BLaER1 treated with 17β-estradiol and CSF1 and Interleukin-3, amounts not matched to agents 10 nM and 100 nM (cell line): ENCODE measurements around the gene GLUD2.
"Not testable (repeated sequence)": the region's sequence is repeated elsewhere in the genome, so short reads cannot be mapped to it uniquely, and the experiment has no call there.

Source experiments
- H3K27ac ChIP-seq, 11 experiments: shearing (Covaris generic); formaldehyde crosslinking; 2 replicates each; pipeline ENCODE4 v1.8.1; 2022
- H3K27me3 ChIP-seq, 11 experiments: shearing (Covaris generic); formaldehyde crosslinking; 2 replicates each; pipeline ENCODE4 v1.8.1; 2022
- H3K36me3 ChIP-seq, 11 experiments: shearing (Covaris generic); formaldehyde crosslinking; 2 replicates each; pipeline ENCODE4 v1.8.1; 2022
- H3K4me1 ChIP-seq, 10 experiments: shearing (Covaris generic); formaldehyde crosslinking; 2 replicates each; pipeline ENCODE4 v1.8.1; 2022
- H3K4me2 ChIP-seq, 11 experiments: shearing (Covaris generic); formaldehyde crosslinking; 2 replicates each; pipeline ENCODE4 v1.8.1; 2022
- H3K4me3 ChIP-seq, 10 experiments: shearing (Covaris generic); formaldehyde crosslinking; 2 replicates each; pipeline ENCODE4 v1.8.1; 2022
- H3K9ac ChIP-seq, 11 experiments: shearing (Covaris generic); formaldehyde crosslinking; 2 replicates each; pipeline ENCODE4 v1.8.1; 2022
- H3K9me3 ChIP-seq, 11 experiments: shearing (Covaris generic); formaldehyde crosslinking; replicated peaks in 1 of 11; 2 replicates each; pipeline ENCODE4 v1.8.1; 2022
- H4K20me1 ChIP-seq, 11 experiments: shearing (Covaris generic); formaldehyde crosslinking; 2 replicates each; pipeline ENCODE4 v1.8.1; 2022
- Cebpa-rat ChIP-seq, 11 experiments: shearing (Covaris generic); IDR thresholded peaks; 2 replicates each; pipeline ENCODE4 v1.8.1; 2022

The GLUD2 gene

DNA sequence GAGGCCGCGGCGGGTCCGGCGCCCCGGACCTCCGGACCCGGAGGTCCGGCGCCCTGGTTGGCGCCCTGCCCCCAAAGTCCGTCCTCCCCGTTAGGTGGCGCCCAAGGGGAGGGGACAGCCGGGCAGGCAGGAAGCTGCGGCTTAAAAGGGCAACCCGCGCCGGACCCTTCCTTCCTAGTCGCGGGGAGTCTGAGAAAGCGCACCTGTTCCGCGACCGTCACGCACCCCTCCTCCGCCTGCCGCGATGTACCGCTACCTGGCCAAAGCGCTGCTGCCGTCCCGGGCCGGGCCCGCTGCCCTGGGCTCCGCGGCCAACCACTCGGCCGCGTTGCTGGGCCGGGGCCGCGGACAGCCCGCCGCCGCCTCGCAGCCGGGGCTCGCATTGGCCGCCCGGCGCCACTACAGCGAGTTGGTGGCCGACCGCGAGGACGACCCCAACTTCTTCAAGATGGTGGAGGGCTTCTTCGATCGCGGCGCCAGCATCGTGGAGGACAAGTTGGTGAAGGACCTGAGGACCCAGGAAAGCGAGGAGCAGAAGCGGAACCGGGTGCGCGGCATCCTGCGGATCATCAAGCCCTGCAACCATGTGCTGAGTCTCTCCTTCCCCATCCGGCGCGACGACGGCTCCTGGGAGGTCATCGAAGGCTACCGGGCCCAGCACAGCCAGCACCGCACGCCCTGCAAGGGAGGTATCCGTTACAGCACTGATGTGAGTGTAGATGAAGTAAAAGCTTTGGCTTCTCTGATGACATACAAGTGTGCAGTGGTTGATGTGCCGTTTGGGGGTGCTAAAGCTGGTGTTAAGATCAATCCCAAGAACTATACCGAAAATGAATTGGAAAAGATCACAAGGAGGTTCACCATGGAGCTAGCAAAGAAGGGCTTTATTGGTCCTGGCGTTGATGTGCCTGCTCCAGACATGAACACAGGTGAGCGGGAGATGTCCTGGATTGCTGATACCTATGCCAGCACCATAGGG, at the start of gene GLUD2:
TSS of gene GLUD2 (plus strand) at position 170 of the 979 bp plus-strand sequence. CDS start at position 245, 75 bp downstream.
- H3K36me3 ChIP-seq, H3K4me1 ChIP-seq, H4K20me1 ChIP-seq, H3K4me2 ChIP-seq, H3K4me3 ChIP-seq, H3K9ac ChIP-seq, H3K27me3 ChIP-seq, H3K27ac ChIP-seq: not testable (repeated sequence)
- peaks cover 7 to 18% (median 11%) of the 10 kb centered on the region in 11 experiments for H3K9me3 ChIP-seq

GRCh38 chrX:120999413-120999812, 48.0 kb upstream of the GLUD2 start:
- no peaks in the 10 kb centered on the region for H3K27me3 ChIP-seq
- H3K4me2 ChIP-seq, result peak overlapping the region in 2 of 11 experiments; percentile 6 to 13; a peak in 2 of 22 replicates
- H3K4me1 ChIP-seq, result peaks cover 0 to 10% (median 0%) of the 10 kb centered on the region in 10 experiments; a peak in 4 of 20 replicates
- no peaks in the 10 kb centered on the region for H3K36me3 ChIP-seq
- no peaks in the 10 kb centered on the region for H4K20me1 ChIP-seq
- no peak overlapping the region for H3K9ac ChIP-seq
- no peak overlapping the region for H3K27ac ChIP-seq
- no peaks in the 10 kb centered on the region for H3K9me3 ChIP-seq
- no peak for TF ChIP-seq Cebpa-rat (IDR thresholded peaks at IDR 0.05)
- H3K4me3 ChIP-seq, result no peak overlapping the region

DNA sequence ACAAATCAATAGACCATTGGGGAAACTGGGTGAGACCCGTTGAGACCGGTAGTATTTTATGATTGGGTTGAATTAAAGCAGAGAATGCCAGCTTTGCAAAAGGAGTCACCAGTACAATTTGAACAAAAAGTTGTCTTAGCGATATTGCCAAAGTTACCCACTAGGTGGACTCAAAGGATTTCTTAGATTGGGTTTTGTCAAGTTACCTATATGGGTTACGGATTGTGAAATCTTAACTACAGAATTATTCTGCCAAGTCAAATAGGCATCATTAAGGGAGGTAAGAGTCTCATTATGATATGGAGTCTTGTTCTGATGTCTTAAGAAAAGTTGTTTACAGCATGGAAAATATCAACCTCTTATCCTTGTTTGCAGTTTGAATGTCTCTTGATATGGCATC, 46.8 kb upstream of the GLUD2 start:
- H3K4me3 ChIP-seq, result no peak overlapping the region
- no peak for TF ChIP-seq Cebpa-rat (IDR thresholded peaks at IDR 0.05)
- H3K36me3 ChIP-seq, result no peaks in the 10 kb centered on the region
- no peaks in the 10 kb centered on the region for H4K20me1 ChIP-seq
- H3K9me3 ChIP-seq, result no peaks in the 10 kb centered on the region
- H3K4me1 ChIP-seq, result peaks cover 0 to 10% (median 0%) of the 10 kb centered on the region in 10 experiments; a peak in 4 of 20 replicates
- no peak overlapping the region for H3K4me2 ChIP-seq
- no peak overlapping the region for H3K9ac ChIP-seq
- H3K27ac ChIP-seq, result no peak overlapping the region
- no peaks in the 10 kb centered on the region for H3K27me3 ChIP-seq

- Histone ChIP-seq H3K9me3 (peaks cover 0 to 9% (median 0%) of the 10 kb centered on the region in 11 experiments; a peak in 4 of 22 replicates), H3K4me2 (no peak overlapping the region), H4K20me1 (no peaks in the 10 kb centered on the region), H3K4me1 (no peaks in the 10 kb centered on the region), H3K4me3 (no peak overlapping the region), H3K36me3 (no peaks in the 10 kb centered on the region), H3K9ac (no peak overlapping the region), H3K27ac (no peak overlapping the region), H3K27me3 (no peaks in the 10 kb centered on the region)
- TF ChIP-seq Cebpa-rat (IDR thresholded peaks at IDR 0.05), result no peak
Measured at GRCh38 chrX:121008920-121009319, 38.5 kb upstream of the GLUD2 start.

DNA sequence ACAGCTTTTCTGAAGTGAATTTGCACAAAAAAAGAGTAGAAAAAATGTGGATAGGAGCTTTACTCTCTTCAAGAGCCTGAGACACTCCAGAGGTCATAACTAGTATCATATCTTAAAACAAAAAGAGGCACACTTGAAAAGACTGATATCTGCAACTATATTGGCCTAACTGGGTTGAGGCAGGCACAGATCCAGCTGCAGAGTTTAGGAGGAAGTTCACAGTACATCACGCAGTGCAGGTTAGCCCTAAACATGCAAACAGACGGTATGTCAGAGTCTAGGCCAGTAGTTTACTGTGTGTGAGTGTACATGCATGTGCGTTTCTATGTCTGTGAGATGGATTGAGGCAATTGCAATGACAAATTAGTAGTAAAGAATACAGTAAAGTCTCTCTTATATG, 37.6 kb upstream of the GLUD2 start:
- Histone ChIP-seq H3K27me3 (no peaks in the 10 kb centered on the region), H3K4me3 (no peak overlapping the region), H4K20me1 (no peaks in the 10 kb centered on the region), H3K4me2 (no peak overlapping the region), H3K36me3 (no peaks in the 10 kb centered on the region), H3K27ac (no peak overlapping the region), H3K9me3 (peaks cover 0 to 16% (median 7%) of the 10 kb centered on the region in 11 experiments; a peak in 12 of 22 replicates), H3K9ac (no peak overlapping the region), H3K4me1 (no peaks in the 10 kb centered on the region)
- TF ChIP-seq Cebpa-rat (IDR thresholded peaks at IDR 0.05), result no peak

- H3K4me1 ChIP-seq, result no peaks in the 10 kb centered on the region
- no peaks in the 10 kb centered on the region for H4K20me1 ChIP-seq
- no peak overlapping the region for H3K4me3 ChIP-seq
- peaks cover 0 to 19% (median 10%) of the 10 kb centered on the region in 11 experiments; a peak in 12 of 22 replicates for H3K9me3 ChIP-seq
- H3K4me2 ChIP-seq, result no peak overlapping the region
- TF ChIP-seq Cebpa-rat (IDR thresholded peaks at IDR 0.05), result no peak
- H3K27me3 ChIP-seq, result no peaks in the 10 kb centered on the region
- H3K36me3 ChIP-seq, result no peaks in the 10 kb centered on the region
- H3K27ac ChIP-seq, result no peak overlapping the region
- no peak overlapping the region for H3K9ac ChIP-seq
Measured at GRCh38 chrX:121010218-121010617, 37.2 kb upstream of the GLUD2 start.

DNA sequence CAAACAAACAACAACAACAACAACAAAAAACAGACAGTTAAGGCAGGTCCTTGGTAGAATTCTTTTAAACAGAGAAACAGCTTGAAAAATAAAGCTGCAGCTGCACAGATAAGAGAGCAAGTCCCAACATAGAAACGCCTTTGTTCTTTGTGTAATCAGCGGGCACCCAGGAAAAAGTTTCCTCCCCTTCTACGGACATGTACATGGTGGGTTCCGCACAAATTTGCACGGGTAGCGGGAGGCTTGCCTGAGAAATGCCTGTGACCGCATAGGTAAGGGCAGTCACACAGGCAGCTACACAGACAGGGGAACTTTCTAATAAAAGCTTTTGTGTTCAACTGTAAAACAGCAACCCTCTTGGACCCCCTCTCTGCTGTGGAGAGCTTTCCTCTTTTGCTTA, 36.2 kb upstream of the GLUD2 start:
- H3K27me3 ChIP-seq, result no peaks in the 10 kb centered on the region
- peaks cover 0 to 15% (median 10%) of the 10 kb centered on the region in 11 experiments; a peak in 12 of 22 replicates for H3K9me3 ChIP-seq
- no peaks in the 10 kb centered on the region for H4K20me1 ChIP-seq
- H3K4me1 ChIP-seq, result no peaks in the 10 kb centered on the region
- no peak overlapping the region for H3K4me2 ChIP-seq
- no peaks in the 10 kb centered on the region for H3K36me3 ChIP-seq
- H3K9ac ChIP-seq, result no peak overlapping the region
- H3K4me3 ChIP-seq, result no peak overlapping the region
- H3K27ac ChIP-seq, result no peak overlapping the region
- TF ChIP-seq Cebpa-rat (IDR thresholded peaks at IDR 0.05), result no peak

- Histone ChIP-seq H3K36me3 (no peaks in the 10 kb centered on the region), H3K9ac (no peak overlapping the region), H4K20me1 (no peaks in the 10 kb centered on the region), H3K27ac (no peak overlapping the region), H3K9me3 (peaks cover 0 to 11% (median 10%) of the 10 kb centered on the region in 11 experiments; a peak in 12 of 22 replicates), H3K4me1 (no peaks in the 10 kb centered on the region), H3K4me2 (no peak overlapping the region), H3K4me3 (no peak overlapping the region), H3K27me3 (no peaks in the 10 kb centered on the region)
- TF ChIP-seq Cebpa-rat (IDR thresholded peaks at IDR 0.05), result no peak
Measured at GRCh38 chrX:121013897-121014455, 33.4 kb upstream of the GLUD2 start.

GRCh38 chrX:121014826-121015225, 32.6 kb upstream of the GLUD2 start:
- Histone ChIP-seq H3K9me3 (peaks cover 0 to 11% (median 10%) of the 10 kb centered on the region in 11 experiments; a peak in 12 of 22 replicates), H3K36me3 (no peaks in the 10 kb centered on the region), H3K4me1 (no peaks in the 10 kb centered on the region), H3K4me3 (no peak overlapping the region), H3K27me3 (no peaks in the 10 kb centered on the region), H4K20me1 (no peaks in the 10 kb centered on the region), H3K27ac (no peak overlapping the region), H3K9ac (no peak overlapping the region), H3K4me2 (no peak overlapping the region)
- no peak for TF ChIP-seq Cebpa-rat (IDR thresholded peaks at IDR 0.05)
